SK-N-SH (cell line): ENCODE results near the gene HAGH. TPM values are rescaled to one million over a fixed set of nuclear protein-coding genes. Genes with fewer than 3 reads are reported as not detected.

ENCODE experiments used
- ELF1 ChIP-seq: IDR thresholded peaks from 2 replicates; pipeline ENCODE4 v1.4.0; 2012
- polyA plus RNA-seq, 3 experiments: library from polyadenylated mRNA; depleted of rRNA; stranded (reverse); fragments of >200 nt; gene quantifications; 2 replicates each; pipeline ENCODE4 v1.2.3, GENCODE V29; 2012
- TF ChIP-seq, protein P1 (sequence below): IDR thresholded peaks from 2 replicates; pipeline ENCODE4 v1.6.1; 2012; ENCODE audit warnings: mild to moderate bottlenecking, low read depth, low read length, moderate library complexity
- TF ChIP-seq, protein P2 (sequence below): fragments of 200-600 bp; sonication (generic); IDR thresholded peaks from 2 replicates; pipeline ENCODE4 v1.6.1; 2017; ENCODE audit warnings: antibody characterized with exemption, mild to moderate bottlenecking, moderate library complexity

Gene HAGH
- polyA plus RNA-seq, 1 of the 3 experiments (the other 2 are of a cell fraction), result 138 TPM

DNA sequence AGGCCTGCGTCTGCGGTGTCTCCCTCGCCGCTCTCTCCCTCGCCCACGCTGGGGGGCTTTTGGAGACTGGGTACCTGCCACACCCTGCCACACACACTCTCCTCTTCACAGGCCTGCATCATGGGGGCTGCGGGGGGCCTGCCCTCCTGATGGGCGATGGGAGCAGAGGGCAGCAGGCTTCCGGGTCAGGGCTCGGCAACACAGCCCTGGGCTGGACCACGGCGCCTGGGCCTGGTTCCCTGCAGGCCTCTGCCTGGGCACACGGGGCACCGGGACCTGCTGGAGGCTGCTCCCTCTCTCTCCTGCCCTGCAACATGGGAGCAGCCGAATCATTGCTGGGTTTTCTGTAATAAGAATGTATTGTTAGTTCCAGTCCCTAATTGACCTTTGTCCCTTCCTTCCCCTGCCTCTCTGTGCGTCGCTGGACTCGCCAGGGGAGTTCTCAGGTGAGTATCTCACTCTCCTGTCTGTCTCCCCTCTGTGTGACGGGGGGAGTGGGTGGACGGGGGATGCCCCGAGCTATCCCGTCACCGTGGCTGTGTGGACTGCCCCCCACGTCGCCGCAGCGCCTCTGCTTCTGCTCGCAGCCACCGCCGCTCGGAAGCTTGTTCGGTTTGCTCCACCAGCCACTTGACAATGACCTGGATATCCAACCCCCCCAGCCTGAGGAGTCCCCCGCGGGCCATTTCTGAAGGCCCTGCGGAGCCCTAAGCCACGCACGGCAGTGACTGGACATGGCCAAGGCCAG is 68.7 kb downstream of the HAGH start (continued):
- TF ChIP-seq, protein P1, sequence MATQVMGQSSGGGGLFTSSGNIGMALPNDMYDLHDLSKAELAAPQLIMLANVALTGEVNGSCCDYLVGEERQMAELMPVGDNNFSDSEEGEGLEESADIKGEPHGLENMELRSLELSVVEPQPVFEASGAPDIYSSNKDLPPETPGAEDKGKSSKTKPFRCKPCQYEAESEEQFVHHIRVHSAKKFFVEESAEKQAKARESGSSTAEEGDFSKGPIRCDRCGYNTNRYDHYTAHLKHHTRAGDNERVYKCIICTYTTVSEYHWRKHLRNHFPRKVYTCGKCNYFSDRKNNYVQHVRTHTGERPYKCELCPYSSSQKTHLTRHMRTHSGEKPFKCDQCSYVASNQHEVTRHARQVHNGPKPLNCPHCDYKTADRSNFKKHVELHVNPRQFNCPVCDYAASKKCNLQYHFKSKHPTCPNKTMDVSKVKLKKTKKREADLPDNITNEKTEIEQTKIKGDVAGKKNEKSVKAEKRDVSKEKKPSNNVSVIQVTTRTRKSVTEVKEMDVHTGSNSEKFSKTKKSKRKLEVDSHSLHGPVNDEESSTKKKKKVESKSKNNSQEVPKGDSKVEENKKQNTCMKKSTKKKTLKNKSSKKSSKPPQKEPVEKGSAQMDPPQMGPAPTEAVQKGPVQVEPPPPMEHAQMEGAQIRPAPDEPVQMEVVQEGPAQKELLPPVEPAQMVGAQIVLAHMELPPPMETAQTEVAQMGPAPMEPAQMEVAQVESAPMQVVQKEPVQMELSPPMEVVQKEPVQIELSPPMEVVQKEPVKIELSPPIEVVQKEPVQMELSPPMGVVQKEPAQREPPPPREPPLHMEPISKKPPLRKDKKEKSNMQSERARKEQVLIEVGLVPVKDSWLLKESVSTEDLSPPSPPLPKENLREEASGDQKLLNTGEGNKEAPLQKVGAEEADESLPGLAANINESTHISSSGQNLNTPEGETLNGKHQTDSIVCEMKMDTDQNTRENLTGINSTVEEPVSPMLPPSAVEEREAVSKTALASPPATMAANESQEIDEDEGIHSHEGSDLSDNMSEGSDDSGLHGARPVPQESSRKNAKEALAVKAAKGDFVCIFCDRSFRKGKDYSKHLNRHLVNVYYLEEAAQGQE, result no peak
- TF ChIP-seq ELF1, result no peak
- TF ChIP-seq, protein P2, sequence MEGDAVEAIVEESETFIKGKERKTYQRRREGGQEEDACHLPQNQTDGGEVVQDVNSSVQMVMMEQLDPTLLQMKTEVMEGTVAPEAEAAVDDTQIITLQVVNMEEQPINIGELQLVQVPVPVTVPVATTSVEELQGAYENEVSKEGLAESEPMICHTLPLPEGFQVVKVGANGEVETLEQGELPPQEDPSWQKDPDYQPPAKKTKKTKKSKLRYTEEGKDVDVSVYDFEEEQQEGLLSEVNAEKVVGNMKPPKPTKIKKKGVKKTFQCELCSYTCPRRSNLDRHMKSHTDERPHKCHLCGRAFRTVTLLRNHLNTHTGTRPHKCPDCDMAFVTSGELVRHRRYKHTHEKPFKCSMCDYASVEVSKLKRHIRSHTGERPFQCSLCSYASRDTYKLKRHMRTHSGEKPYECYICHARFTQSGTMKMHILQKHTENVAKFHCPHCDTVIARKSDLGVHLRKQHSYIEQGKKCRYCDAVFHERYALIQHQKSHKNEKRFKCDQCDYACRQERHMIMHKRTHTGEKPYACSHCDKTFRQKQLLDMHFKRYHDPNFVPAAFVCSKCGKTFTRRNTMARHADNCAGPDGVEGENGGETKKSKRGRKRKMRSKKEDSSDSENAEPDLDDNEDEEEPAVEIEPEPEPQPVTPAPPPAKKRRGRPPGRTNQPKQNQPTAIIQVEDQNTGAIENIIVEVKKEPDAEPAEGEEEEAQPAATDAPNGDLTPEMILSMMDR, result no peak

Other genes starting within 250 kb of the HAGH start
- gene IFT140, start 214.8 kb downstream of the HAGH start, polyA plus RNA-seq (2012; rRNA removed), result 13.5 and 19.3 TPM in 2 replicates
- gene CRAMP1, start 214.5 kb downstream of the HAGH start, polyA plus RNA-seq (2012; rRNA removed), result 7.6 and 9.5 TPM in 2 replicates
- gene JPT2, start 148.5 kb downstream of the HAGH start, polyA plus RNA-seq (2012; rRNA removed), result 36.9 and 67.4 TPM in 2 replicates
- 53.6 and 57.3 TPM in 2 replicates for gene MAPK8IP3, start 120.6 kb downstream of the HAGH start, polyA plus RNA-seq (2012; rRNA removed)
- gene NME3, start 55.3 kb downstream of the HAGH start, polyA plus RNA-seq (2012; rRNA removed), result 77.2 and 80.4 TPM in 2 replicates
- 10.1 and 15.8 TPM in 2 replicates for gene EME2, start 54.0 kb downstream of the HAGH start, polyA plus RNA-seq (2012; rRNA removed)
- 127 and 156 TPM in 2 replicates for gene MRPS34, start 53.7 kb downstream of the HAGH start, polyA plus RNA-seq (2012; rRNA removed)
- gene SPSB3, start 44.3 kb downstream of the HAGH start, polyA plus RNA-seq (2012; rRNA removed), result 40.6 and 41.6 TPM in 2 replicates
- gene NUBP2, start 43.9 kb downstream of the HAGH start, polyA plus RNA-seq (2012; rRNA removed), result 73.2 and 75.4 TPM in 2 replicates
- gene IGFALS, start 33.1 kb downstream of the HAGH start, polyA plus RNA-seq (2012; rRNA removed), result 0.02 and 0.03 TPM in 2 replicates
- 58.2 and 59.0 TPM in 2 replicates for gene FAHD1, start 381 bp upstream of the HAGH start, polyA plus RNA-seq (2012; rRNA removed)
- 0.05 TPM in 1 of 2 replicates, not detected in the other for gene MEIOB, start 45.3 kb upstream of the HAGH start, polyA plus RNA-seq (2012; rRNA removed)
- gene HS3ST6, start 91.6 kb upstream of the HAGH start, polyA plus RNA-seq (2012; rRNA removed), result 0.03 TPM in 1 of 2 replicates, not detected in the other
- gene MSRB1, start 116.4 kb upstream of the HAGH start, polyA plus RNA-seq (2012; rRNA removed), result 30.1 and 31.4 TPM in 2 replicates
- gene RPL3L, start 127.9 kb upstream of the HAGH start, polyA plus RNA-seq (2012; rRNA removed), result not detected in 2 replicates
- 251 and 468 TPM in 2 replicates for gene NDUFB10, start 132.7 kb upstream of the HAGH start, polyA plus RNA-seq (2012; rRNA removed)
- gene RPS2, start 138.0 kb upstream of the HAGH start, polyA plus RNA-seq (2012; rRNA removed), result 4,622 and 6,384 TPM in 2 replicates
- 0.07 TPM in 1 of 2 replicates, not detected in the other for gene RNF151, start 140.0 kb upstream of the HAGH start, polyA plus RNA-seq (2012; rRNA removed)
- 36.7 and 37.1 TPM in 2 replicates for gene TBL3, start 145.2 kb upstream of the HAGH start, polyA plus RNA-seq (2012; rRNA removed)
- gene NOXO1, start 154.6 kb upstream of the HAGH start, polyA plus RNA-seq (2012; rRNA removed), result 0.19 and 0.21 TPM in 2 replicates
- 13.3 and 20.4 TPM in 2 replicates for gene GFER, start 157.4 kb upstream of the HAGH start, polyA plus RNA-seq (2012; rRNA removed)
- 10.7 and 10.8 TPM in 2 replicates for gene SYNGR3, start 163.1 kb upstream of the HAGH start, polyA plus RNA-seq (2012; rRNA removed)
- gene ZNF598, start 183.0 kb upstream of the HAGH start, polyA plus RNA-seq (2012; rRNA removed), result 38.1 and 47.8 TPM in 2 replicates
- gene NPW, start 193.0 kb upstream of the HAGH start, polyA plus RNA-seq (2012; rRNA removed), result 0.62 and 1.1 TPM in 2 replicates
- 45.2 and 53.8 TPM in 2 replicates for gene NHERF2, start 200.1 kb upstream of the HAGH start, polyA plus RNA-seq (2012; rRNA removed)
- gene NTHL1, start 221.0 kb upstream of the HAGH start, polyA plus RNA-seq (2012; rRNA removed), result 72.9 and 77.3 TPM in 2 replicates
- 76.7 and 96.1 TPM in 2 replicates for gene TSC2, start 221.2 kb upstream of the HAGH start, polyA plus RNA-seq (2012; rRNA removed)